KOPT-K1 (cell line): ENCODE data around the gene RPUSD2.
"Not testable (repeated sequence)": the region's sequence is repeated elsewhere in the genome, so short reads cannot be mapped to it uniquely, and the experiment has no call there.

Experiments
- H3K27ac ChIP-seq: fragments of 200-600 bp; sonication (generic); 2 replicates; pipeline ENCODE4 v1.5.1; 2016; ENCODE audit warnings: antibody characterized with exemption, mild to moderate bottlenecking, low read depth, low read length; ENCODE audit not compliant: poor library complexity, severe bottlenecking
- H3K36me3 ChIP-seq: fragments of 200-600 bp; sonication (generic); 2 replicates; pipeline ENCODE4 v1.5.1; 2017; ENCODE audit warnings: antibody characterized with exemption, mild to moderate bottlenecking, low read length, moderate library complexity; ENCODE audit not compliant: insufficient read depth
- H3K9me3 ChIP-seq: fragments of 200-600 bp; sonication (generic); 2 replicates; pipeline ENCODE4 v1.5.1; 2017; ENCODE audit warnings: antibody characterized with exemption, low read length, mild to moderate bottlenecking; ENCODE audit not compliant: insufficient read depth, poor library complexity, severe bottlenecking

The RPUSD2 gene

GRCh38 chr15:40554161-40554525 lies 15.0 kb upstream of the RPUSD2 start:
- peaks cover 15% of the 10 kb centered on the region; the same call in 1 of the 2 replicates for H3K36me3 ChIP-seq
- no peak overlapping the region for H3K27ac ChIP-seq
- H3K9me3 ChIP-seq, result no peaks in the 10 kb centered on the region

DNA sequence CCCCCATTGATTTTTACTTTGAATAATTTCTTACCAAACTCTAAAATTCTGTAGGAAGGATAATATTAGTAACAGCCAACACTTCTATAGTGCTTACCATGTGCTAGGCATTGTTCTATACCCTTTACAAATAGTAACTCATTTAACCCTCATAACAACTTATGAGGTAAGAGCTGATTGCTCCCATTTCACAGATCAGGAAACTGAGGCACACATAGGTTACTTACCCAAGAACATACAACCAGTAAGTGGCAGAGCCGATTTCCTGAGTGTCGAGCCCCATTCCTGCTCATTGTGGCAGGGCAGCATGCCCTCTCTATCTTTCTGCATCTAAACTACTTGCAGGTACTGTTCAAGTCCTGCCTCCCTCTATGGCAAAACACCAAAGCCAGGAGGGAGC lies 13.2 kb upstream of the RPUSD2 start:
- no peaks in the 10 kb centered on the region for H3K9me3 ChIP-seq
- peaks cover 15% of the 10 kb centered on the region; the same call in 1 of the 2 replicates for H3K36me3 ChIP-seq
- H3K27ac ChIP-seq, result no peak overlapping the region

DNA sequence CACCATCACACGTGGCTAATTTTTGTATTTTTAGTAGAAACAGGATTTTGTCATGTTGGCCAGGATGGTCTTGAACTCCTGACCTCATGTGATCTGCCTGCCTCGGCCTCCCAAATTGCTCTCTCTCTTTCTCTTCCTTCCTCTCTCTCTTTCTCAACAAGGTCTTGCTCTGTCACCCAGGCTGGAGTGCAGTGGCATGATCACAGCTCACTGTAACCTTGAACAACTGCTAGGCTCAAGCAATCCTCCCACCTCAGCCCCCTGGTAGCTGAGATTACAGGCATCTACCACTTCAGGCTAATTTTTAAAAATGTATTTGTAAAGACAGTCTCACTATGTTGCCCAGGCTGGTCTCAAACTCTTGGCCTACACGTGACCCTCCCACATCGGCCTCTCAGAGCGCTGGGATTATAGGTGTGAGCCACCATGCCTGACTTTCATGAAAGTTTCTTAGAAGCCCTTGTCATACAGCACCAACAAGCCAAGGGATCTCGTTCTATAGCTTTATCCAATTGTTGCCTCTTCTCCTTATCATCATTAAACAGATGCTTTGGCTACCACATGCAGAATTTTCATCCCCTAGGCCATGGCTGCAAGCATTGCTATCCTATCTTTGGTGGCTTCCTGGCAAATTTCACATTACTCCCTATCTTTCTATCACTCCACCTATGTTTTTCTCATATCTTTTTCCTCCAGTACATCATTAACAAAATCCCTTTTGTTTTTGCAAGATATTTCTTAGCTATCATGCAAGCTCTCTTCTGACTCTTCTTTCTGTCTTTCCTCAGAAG lies 10.0 kb upstream of the RPUSD2 start:
- H3K9me3 ChIP-seq, result no peaks in the 10 kb centered on the region
- H3K27ac ChIP-seq, result no peak overlapping the region
- H3K36me3 ChIP-seq, result peaks cover 4% of the 10 kb centered on the region; the same call in 1 of the 2 replicates

DNA sequence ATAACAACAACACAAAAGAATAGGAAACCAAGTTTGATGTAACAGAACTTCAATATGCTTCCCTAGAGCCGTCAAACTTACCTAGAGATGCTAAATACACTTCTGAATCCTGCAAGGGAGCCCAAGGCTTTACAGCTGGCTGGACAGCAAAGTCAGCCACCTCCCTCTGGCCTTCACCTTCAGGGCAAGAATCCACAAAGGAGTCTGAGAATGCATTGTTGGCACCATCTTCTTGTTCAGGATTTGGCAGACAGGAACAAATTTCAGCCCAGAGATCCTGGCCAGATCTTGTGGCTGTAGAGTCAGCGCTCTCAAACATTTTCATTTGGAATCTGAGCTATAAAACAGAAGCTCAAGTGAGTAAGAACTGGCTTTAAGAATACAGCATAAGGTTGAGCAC lies 6.4 kb upstream of the RPUSD2 start:
- Histone ChIP-seq H3K27ac (no peak overlapping the region), H3K36me3 (no peaks in the 10 kb centered on the region), H3K9me3 (no peaks in the 10 kb centered on the region)

DNA sequence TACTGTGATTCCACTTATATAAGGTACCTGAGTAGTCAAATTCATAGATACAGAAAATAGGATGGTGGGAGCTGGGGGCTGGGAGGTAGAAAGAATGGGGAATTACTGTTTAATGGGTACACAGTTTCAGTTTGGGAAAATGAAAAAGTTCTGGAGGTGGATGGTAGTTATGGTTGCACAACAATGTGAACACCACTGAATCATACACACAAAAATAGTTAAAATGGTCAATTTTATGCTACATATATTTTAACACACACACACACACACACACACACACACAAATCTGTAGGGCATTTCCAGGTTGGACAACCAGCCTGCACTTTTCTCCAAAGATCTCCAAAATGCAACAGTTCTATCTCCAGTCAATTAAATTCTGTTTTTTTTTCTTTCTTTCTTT lies 5.7 kb upstream of the RPUSD2 start:
- Histone ChIP-seq H3K27ac (no peak overlapping the region), H3K36me3 (no peaks in the 10 kb centered on the region), H3K9me3 (no peaks in the 10 kb centered on the region)

DNA sequence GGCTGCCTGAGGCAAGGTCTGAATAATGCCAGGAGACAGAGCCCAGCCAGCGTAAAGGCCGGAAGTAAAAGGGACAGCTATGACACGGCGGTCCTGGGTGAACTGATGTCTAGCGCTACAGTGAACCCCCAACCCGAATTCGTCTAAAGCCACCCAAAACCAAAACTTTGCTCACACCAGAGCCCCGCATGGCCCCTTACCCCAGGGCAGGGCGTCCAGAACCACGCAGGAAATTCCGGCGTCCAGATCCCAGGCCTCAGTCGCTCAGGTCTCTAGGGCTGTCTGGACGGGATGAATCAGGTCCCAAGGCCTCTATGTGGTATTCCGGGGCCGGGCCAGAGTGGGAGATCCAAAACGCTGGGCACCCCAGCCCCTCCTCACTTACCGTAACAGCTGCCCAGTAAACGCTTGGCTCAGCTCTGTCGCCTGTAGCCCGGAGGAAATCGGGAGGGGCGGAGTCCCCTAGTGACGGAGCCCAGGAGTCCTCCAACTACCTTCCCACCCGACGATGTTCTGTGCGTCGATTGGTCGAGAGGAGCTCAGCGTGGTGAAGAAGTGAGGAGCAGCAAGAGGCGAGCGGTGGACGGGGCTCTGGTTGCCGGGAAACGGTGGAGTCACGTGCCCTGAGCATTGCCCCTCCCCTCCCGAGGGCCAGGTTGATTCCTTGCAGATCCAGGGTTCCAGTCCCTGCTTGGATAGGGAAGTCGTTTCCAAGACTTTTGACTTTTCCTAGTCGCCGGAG lies 4.3 kb upstream of the RPUSD2 start, which contains the start of gene CCDC32:
CCDC32 (minus strand) TSS at position 452 of the 742 bp plus-strand sequence. CDS start 2,027 bp downstream, outside the sequence.
- peak within 1 kb of the TSS; percentile 73 for H3K27ac ChIP-seq
- no peaks in the 10 kb centered on the region for H3K36me3 ChIP-seq
- no peaks in the 10 kb centered on the region for H3K9me3 ChIP-seq

- no peaks in the 10 kb centered on the region for H3K9me3 ChIP-seq
- peak overlapping the region; percentile 73 for H3K27ac ChIP-seq
These were observed 3.5 kb upstream of the RPUSD2 start for GRCh38 chr15:40565333-40566238.

GRCh38 chr15:40567111-40567510 lies 2.0 kb upstream of the RPUSD2 start:
- Histone ChIP-seq H3K27ac (no peak overlapping the region), H3K9me3 (no peaks in the 10 kb centered on the region), H3K36me3 (peaks cover 12% of the 10 kb centered on the region)

More at GRCh38 chr15:40565333-40566238, 3.5 kb upstream of the RPUSD2 start:
- H3K36me3 ChIP-seq, result no peaks in the 10 kb centered on the region

- H3K27ac ChIP-seq, result no peak overlapping the region
- H3K9me3 ChIP-seq, result no peaks in the 10 kb centered on the region
- peaks cover 41% of the 10 kb centered on the region for H3K36me3 ChIP-seq
These were observed 6.0 kb downstream of the RPUSD2 start for GRCh38 chr15:40575113-40575512.

GRCh38 chr15:40576914-40577313 lies 7.8 kb downstream of the RPUSD2 start:
- peaks cover 32% of the 10 kb centered on the region for H3K36me3 ChIP-seq
- not testable (repeated sequence) for H3K27ac ChIP-seq, H3K9me3 ChIP-seq

- H3K36me3 ChIP-seq, result peaks cover 20% of the 10 kb centered on the region
- H3K27ac ChIP-seq, result no peak overlapping the region
- no peaks in the 10 kb centered on the region for H3K9me3 ChIP-seq
These were observed 9.8 kb downstream of the RPUSD2 start for GRCh38 chr15:40578892-40579291.

DNA sequence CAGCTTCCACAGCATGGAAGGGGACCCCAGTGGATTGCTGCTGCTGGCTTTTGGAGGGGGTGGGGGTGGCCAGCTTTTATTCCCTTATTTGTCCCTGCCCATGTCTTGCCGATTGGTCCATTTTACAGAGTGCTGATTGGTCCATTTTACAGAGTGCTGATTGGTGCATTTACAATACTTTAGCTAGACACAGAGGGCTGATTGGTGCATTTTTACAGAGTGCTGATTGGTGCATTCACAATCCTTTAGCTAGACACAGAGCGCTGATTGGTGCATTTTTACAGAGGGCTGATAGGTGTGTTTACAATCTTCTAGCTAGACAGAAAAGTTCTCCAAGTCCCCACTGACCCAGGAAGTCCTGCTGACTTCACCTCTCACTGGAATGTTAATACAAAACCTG lies 12.7 kb downstream of the RPUSD2 start:
- H3K27ac ChIP-seq, H3K36me3 ChIP-seq: not testable (repeated sequence)

GRCh38 chr15:40582726-40583246 lies 13.7 kb downstream of the RPUSD2 start:
- Histone ChIP-seq H3K36me3 (no peaks in the 10 kb centered on the region), H3K9me3 (no peaks in the 10 kb centered on the region), H3K27ac (no peak overlapping the region)

More for the DNA sequence above, 12.7 kb downstream of the RPUSD2 start:
- H3K9me3 ChIP-seq, result not testable (repeated sequence)

DNA sequence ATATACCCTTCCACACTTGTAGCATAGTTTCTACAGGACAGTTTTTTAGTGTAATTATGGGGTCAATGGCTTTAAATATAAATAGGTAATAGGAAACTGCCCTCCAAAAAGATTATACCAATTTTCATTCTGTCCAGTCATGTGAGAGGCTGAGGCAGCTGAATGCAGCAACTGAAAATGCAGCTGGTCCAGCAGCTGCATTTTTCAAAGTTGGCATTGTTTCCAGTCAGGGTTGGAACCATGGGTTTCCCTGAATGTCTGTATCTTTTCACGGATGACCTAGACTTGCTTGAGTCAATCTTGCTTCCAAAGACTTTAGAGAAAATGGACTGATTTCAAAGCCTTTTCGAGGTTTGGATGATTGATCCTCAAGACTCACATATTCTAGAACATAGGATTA lies 15.1 kb downstream of the RPUSD2 start:
- Histone ChIP-seq H3K27ac (no peak overlapping the region), H3K9me3 (no peaks in the 10 kb centered on the region), H3K36me3 (no peaks in the 10 kb centered on the region)
